ENCODE data around the gene DUS2. TPM values are rescaled to one million over a fixed set of nuclear protein-coding genes. Genes with fewer than 3 reads are reported as not detected.

Gene DUS2
- total RNA-seq, 1 experiment from 2014 or later, result 12.1 TPM

DNA sequence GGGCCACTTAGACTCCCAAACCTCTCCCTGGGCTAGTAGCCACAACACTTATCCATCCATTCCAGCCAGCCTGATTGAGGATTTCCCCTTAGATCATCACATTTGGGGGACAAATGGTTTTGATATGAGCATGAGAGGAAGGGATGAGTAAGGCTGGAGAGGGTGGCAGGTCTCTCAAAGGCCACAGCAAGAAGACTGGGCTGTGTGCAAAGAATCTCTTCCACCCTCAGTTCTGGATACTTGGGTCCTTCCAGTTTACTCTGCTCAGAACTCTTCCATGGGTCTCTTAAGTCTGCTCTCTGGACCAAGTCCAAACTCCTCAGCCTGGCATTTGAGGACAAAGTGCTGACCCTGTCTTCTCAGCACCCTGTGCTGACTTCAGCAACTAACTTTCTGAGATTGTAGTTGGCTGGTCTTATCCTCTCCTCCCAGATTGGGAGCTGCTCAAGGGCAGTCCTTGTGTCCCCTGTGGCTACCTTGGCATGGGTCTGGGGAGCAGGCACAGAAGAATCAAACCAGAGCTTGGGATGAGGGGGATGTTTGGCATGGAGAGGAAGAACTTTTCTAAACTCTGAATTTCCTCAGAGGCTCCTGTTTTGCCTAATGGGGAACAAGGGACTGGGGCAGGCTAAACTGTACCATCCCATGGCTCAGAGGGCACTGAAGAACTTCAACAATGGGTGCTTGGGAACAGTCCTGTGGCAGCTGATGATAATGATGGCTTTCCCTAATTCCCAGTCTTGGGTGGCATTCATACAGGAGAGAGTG is 59.0 kb downstream of the DUS2 start:
- H3K27me3 ChIP-seq (ENCODE audit: control insufficient read depth, insufficient read depth, low read length), result no peaks in the 10 kb centered on the region
- in situ Hi-C loops (cut with HindIII; ENCODE audit: low pct_unique_long_range_greater_than_20kb, low sequenced_read_pairs) (no loop called here), intact Hi-C loops (cut with micrococcal nuclease; ENCODE audit: unreplicated experiment) (no loop called here)
- TF ChIP-seq, protein P1, sequence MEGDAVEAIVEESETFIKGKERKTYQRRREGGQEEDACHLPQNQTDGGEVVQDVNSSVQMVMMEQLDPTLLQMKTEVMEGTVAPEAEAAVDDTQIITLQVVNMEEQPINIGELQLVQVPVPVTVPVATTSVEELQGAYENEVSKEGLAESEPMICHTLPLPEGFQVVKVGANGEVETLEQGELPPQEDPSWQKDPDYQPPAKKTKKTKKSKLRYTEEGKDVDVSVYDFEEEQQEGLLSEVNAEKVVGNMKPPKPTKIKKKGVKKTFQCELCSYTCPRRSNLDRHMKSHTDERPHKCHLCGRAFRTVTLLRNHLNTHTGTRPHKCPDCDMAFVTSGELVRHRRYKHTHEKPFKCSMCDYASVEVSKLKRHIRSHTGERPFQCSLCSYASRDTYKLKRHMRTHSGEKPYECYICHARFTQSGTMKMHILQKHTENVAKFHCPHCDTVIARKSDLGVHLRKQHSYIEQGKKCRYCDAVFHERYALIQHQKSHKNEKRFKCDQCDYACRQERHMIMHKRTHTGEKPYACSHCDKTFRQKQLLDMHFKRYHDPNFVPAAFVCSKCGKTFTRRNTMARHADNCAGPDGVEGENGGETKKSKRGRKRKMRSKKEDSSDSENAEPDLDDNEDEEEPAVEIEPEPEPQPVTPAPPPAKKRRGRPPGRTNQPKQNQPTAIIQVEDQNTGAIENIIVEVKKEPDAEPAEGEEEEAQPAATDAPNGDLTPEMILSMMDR (IDR thresholded peaks at IDR 0.05), result no peak
- TF ChIP-seq POLR2AphosphoS5 (IDR thresholded peaks at IDR 0.05; ENCODE audit: low read depth, low read length), result no peak
- no peak for TF ChIP-seq TCF7L2 (IDR thresholded peaks at IDR 0.05; ENCODE audit: low read depth, low read length)
- TF ChIP-seq, protein P2, sequence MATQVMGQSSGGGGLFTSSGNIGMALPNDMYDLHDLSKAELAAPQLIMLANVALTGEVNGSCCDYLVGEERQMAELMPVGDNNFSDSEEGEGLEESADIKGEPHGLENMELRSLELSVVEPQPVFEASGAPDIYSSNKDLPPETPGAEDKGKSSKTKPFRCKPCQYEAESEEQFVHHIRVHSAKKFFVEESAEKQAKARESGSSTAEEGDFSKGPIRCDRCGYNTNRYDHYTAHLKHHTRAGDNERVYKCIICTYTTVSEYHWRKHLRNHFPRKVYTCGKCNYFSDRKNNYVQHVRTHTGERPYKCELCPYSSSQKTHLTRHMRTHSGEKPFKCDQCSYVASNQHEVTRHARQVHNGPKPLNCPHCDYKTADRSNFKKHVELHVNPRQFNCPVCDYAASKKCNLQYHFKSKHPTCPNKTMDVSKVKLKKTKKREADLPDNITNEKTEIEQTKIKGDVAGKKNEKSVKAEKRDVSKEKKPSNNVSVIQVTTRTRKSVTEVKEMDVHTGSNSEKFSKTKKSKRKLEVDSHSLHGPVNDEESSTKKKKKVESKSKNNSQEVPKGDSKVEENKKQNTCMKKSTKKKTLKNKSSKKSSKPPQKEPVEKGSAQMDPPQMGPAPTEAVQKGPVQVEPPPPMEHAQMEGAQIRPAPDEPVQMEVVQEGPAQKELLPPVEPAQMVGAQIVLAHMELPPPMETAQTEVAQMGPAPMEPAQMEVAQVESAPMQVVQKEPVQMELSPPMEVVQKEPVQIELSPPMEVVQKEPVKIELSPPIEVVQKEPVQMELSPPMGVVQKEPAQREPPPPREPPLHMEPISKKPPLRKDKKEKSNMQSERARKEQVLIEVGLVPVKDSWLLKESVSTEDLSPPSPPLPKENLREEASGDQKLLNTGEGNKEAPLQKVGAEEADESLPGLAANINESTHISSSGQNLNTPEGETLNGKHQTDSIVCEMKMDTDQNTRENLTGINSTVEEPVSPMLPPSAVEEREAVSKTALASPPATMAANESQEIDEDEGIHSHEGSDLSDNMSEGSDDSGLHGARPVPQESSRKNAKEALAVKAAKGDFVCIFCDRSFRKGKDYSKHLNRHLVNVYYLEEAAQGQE (IDR thresholded peaks at IDR 0.05; ENCODE audit: insufficient read depth in 1 of 2, low read depth in 2 of 2, low read length in 1 of 2), result no peak
- TF ChIP-seq SIN3A (IDR thresholded peaks at IDR 0.05; ENCODE audit: borderline replicate concordance, insufficient read depth, low read depth, low read length), result no peak
- H3K27ac ChIP-seq (ENCODE audit: low read length), result no peak overlapping the region
- H3K36me3 ChIP-seq (ENCODE audit: control insufficient read depth, insufficient read depth, low read length), result no peaks in the 10 kb centered on the region; the same call in 1 of the 2 replicates
- no peak overlapping the region for H3K4me3 ChIP-seq (ENCODE audit: low read depth in 2 of 2, low read length in 2 of 2)
- no peaks in the 10 kb centered on the region; the same call in 1 of the 2 replicates for H3K4me1 ChIP-seq (ENCODE audit: control insufficient read depth, insufficient read depth, low read length)
- no peak for ATAC-seq
- ChIA-PET POLR2A (interaction anchor here (0.6 kb wide), 1 partner anchor 38 kb away, joined by 10 read pairs; no protein-coding TSS in a partner anchor), CTCF (no interaction called here)
- DNase-seq (ENCODE audit: low read depth, low spot score), result no peak
- BruUV-seq (replicated peaks), result no TSS peak
- no peaks in the 10 kb centered on the region for H3K9me3 ChIP-seq (ENCODE audit: control insufficient read depth, insufficient read depth, low read depth, low read length)

DNA sequence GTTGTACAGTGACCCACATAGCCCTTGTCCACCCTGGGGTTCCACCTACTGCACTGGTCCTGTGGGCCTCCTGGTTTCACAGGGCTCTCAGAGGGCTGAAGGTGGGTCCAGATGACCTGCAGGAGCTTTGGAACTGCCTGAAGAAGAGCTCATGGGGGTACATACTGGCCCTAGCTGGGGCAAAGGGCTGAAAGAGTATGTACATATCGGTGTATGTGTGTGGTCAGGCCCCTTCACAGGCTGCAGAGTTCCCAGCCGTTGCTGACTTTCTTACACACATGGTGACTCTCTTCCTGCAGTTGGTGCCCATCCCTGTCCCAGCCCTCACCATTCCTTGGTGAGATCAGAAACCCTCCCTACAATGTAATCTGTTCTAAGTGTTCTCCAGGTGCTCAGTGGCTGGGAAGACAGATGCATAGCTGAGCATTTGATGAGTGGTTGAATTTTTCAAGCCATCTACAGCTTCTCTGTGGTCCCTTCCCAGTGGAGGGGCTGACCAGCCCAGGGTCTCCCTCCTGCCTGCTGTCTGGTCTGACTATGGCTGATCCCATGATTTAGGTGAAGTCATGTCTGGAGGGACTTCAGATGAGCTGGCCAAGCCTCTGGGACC is 59.6 kb downstream of the DUS2 start:
- TF ChIP-seq TCF7L2 (IDR thresholded peaks at IDR 0.05; ENCODE audit: low read depth, low read length), result no peak
- TF ChIP-seq POLR2AphosphoS5 (IDR thresholded peaks at IDR 0.05; ENCODE audit: low read depth, low read length), result no peak
- TF ChIP-seq, protein P1 (IDR thresholded peaks at IDR 0.05), result no peak
- no peak for TF ChIP-seq SIN3A (IDR thresholded peaks at IDR 0.05; ENCODE audit: borderline replicate concordance, insufficient read depth, low read depth, low read length)
- TF ChIP-seq, protein P2 (IDR thresholded peaks at IDR 0.05; ENCODE audit: insufficient read depth in 1 of 2, low read depth in 2 of 2, low read length in 1 of 2), result no peak
- no TSS peak for BruUV-seq (replicated peaks)
- H3K9me3 ChIP-seq (ENCODE audit: control insufficient read depth, insufficient read depth, low read depth, low read length), result no peaks in the 10 kb centered on the region
- intact Hi-C loops (cut with micrococcal nuclease; ENCODE audit: unreplicated experiment), result no loop called here
- peaks cover 4% of the 10 kb centered on the region for H3K4me1 ChIP-seq (ENCODE audit: control insufficient read depth, insufficient read depth, low read length)
- POLR2A ChIA-PET, result interaction anchor here (0.6 kb wide), 1 partner anchor 37 kb away, joined by 10 read pairs; no protein-coding TSS in a partner anchor
- DNase-seq (ENCODE audit: low read depth, low spot score) (no peak), ATAC-seq (no peak)
- no peaks in the 10 kb centered on the region; the same call in 1 of the 2 replicates for H3K36me3 ChIP-seq (ENCODE audit: control insufficient read depth, insufficient read depth, low read length)
- CTCF ChIA-PET, result no interaction called here
- in situ Hi-C loops (cut with HindIII; ENCODE audit: low pct_unique_long_range_greater_than_20kb, low sequenced_read_pairs), result no loop called here
- H3K4me3 ChIP-seq (ENCODE audit: low read depth in 2 of 2, low read length in 2 of 2), result no peak overlapping the region
- H3K27ac ChIP-seq (ENCODE audit: low read length), result no peak overlapping the region
- no peaks in the 10 kb centered on the region for H3K27me3 ChIP-seq (ENCODE audit: control insufficient read depth, insufficient read depth, low read length)

Data from Panc1 (cell line).